ENCODE results near the gene FBXO41.

Gene FBXO41

GRCh38 chr2:73260338-73260984 lies 23.8 kb downstream of the FBXO41 start:
- Mint-ChIP-seq H3K4me3 (no peak overlapping the region), H3K36me3 (ENCODE audit: low read depth) (peaks cover 3% of the 10 kb centered on the region), H3K27ac (no peak overlapping the region), H3K4me1 (ENCODE audit: low read depth) (no peaks in the 10 kb centered on the region), H3K9me3 (no peaks in the 10 kb centered on the region), H3K27me3 (ENCODE audit: low read depth) (no peaks in the 10 kb centered on the region)
- DNase-seq (ENCODE audit: low spot score) = no peak

- Mint-ChIP-seq H3K9me3 (no peaks in the 10 kb centered on the region), H3K36me3 (ENCODE audit: low read depth) (peaks cover 3% of the 10 kb centered on the region), H3K4me1 (ENCODE audit: low read depth) (no peaks in the 10 kb centered on the region), H3K27ac (no peak overlapping the region), H3K4me3 (no peak overlapping the region), H3K27me3 (ENCODE audit: low read depth) (no peaks in the 10 kb centered on the region)
- DNase-seq (ENCODE audit: low spot score) = no peak
These were observed 24.5 kb downstream of the FBXO41 start for GRCh38 chr2:73259704-73260337.

- Mint-ChIP-seq H3K27me3 (ENCODE audit: low read depth) (no peaks in the 10 kb centered on the region), H3K4me3 (no peak overlapping the region), H3K36me3 (ENCODE audit: low read depth) (peaks cover 5% of the 10 kb centered on the region), H3K4me1 (ENCODE audit: low read depth) (no peaks in the 10 kb centered on the region), H3K9me3 (no peaks in the 10 kb centered on the region), H3K27ac (no peak overlapping the region)
- DNase-seq (ENCODE audit: low spot score) = no peak
These were observed 25.0 kb downstream of the FBXO41 start for GRCh38 chr2:73259276-73259675.

- Mint-ChIP-seq H3K4me3 (no peak overlapping the region), H3K36me3 (ENCODE audit: low read depth) (peaks cover 5% of the 10 kb centered on the region), H3K4me1 (ENCODE audit: low read depth) (no peaks in the 10 kb centered on the region), H3K27ac (no peak overlapping the region), H3K9me3 (no peaks in the 10 kb centered on the region), H3K27me3 (ENCODE audit: low read depth) (no peaks in the 10 kb centered on the region)
- no peak for DNase-seq (ENCODE audit: low spot score)
These were observed 25.4 kb downstream of the FBXO41 start for GRCh38 chr2:73258913-73259215.

- no peak overlapping the region for H3K27ac Mint-ChIP-seq
- H3K9me3 Mint-ChIP-seq = no peaks in the 10 kb centered on the region
- no peaks in the 10 kb centered on the region for H3K27me3 Mint-ChIP-seq (ENCODE audit: low read depth)
- no peaks in the 10 kb centered on the region for H3K4me1 Mint-ChIP-seq (ENCODE audit: low read depth)
- peaks cover 6% of the 10 kb centered on the region for H3K36me3 Mint-ChIP-seq (ENCODE audit: low read depth)
- DNase-seq (ENCODE audit: low spot score) = no peak
- no peak overlapping the region for H3K4me3 Mint-ChIP-seq
These were observed 25.9 kb downstream of the FBXO41 start for GRCh38 chr2:73258186-73258912.

- Mint-ChIP-seq H3K27ac (no peak overlapping the region), H3K36me3 (ENCODE audit: low read depth) (peaks cover 12% of the 10 kb centered on the region), H3K9me3 (no peaks in the 10 kb centered on the region), H3K27me3 (ENCODE audit: low read depth) (no peaks in the 10 kb centered on the region), H3K4me3 (no peak overlapping the region), H3K4me1 (ENCODE audit: low read depth) (no peaks in the 10 kb centered on the region)
- DNase-seq (ENCODE audit: low spot score) = no peak
These were observed 26.7 kb downstream of the FBXO41 start for GRCh38 chr2:73257425-73258125.

GRCh38 chr2:73257021-73257420 lies 27.3 kb downstream of the FBXO41 start:
- H3K4me3 Mint-ChIP-seq = no peak overlapping the region
- H3K4me1 Mint-ChIP-seq (ENCODE audit: low read depth) = no peaks in the 10 kb centered on the region
- H3K27me3 Mint-ChIP-seq (ENCODE audit: low read depth) = no peaks in the 10 kb centered on the region
- H3K9me3 Mint-ChIP-seq = no peaks in the 10 kb centered on the region
- peaks cover 15% of the 10 kb centered on the region for H3K36me3 Mint-ChIP-seq (ENCODE audit: low read depth)
- DNase-seq (ENCODE audit: low spot score) = no peak
- peak overlapping the region; percentile 18 for H3K27ac Mint-ChIP-seq

GRCh38 chr2:73256618-73256922 lies 27.7 kb downstream of the FBXO41 start:
- no peaks in the 10 kb centered on the region for H3K4me1 Mint-ChIP-seq (ENCODE audit: low read depth)
- H3K36me3 Mint-ChIP-seq (ENCODE audit: low read depth) = peaks cover 15% of the 10 kb centered on the region

GRCh38 chr2:73255907-73256617 lies 28.2 kb downstream of the FBXO41 start:
- peaks cover 16% of the 10 kb centered on the region for H3K36me3 Mint-ChIP-seq (ENCODE audit: low read depth)
- H3K27ac Mint-ChIP-seq = no peak overlapping the region
- DNase-seq (ENCODE audit: low spot score) = no peak
- no peak overlapping the region for H3K4me3 Mint-ChIP-seq
- no peaks in the 10 kb centered on the region for H3K27me3 Mint-ChIP-seq (ENCODE audit: low read depth)
- no peaks in the 10 kb centered on the region for H3K9me3 Mint-ChIP-seq
- no peaks in the 10 kb centered on the region for H3K4me1 Mint-ChIP-seq (ENCODE audit: low read depth)

More at GRCh38 chr2:73256618-73256922, 27.7 kb downstream of the FBXO41 start:
- Mint-ChIP-seq H3K4me3 (no peak overlapping the region), H3K9me3 (no peaks in the 10 kb centered on the region), H3K27me3 (ENCODE audit: low read depth) (no peaks in the 10 kb centered on the region), H3K27ac (peak overlapping the region; percentile 18)
- DNase-seq (ENCODE audit: low spot score) = no peak

GRCh38 chr2:73255007-73255644 lies 29.2 kb downstream of the FBXO41 start:
- DNase-seq (ENCODE audit: low spot score) = no peak
- Mint-ChIP-seq H3K27me3 (ENCODE audit: low read depth) (no peaks in the 10 kb centered on the region), H3K36me3 (ENCODE audit: low read depth) (peaks cover 25% of the 10 kb centered on the region), H3K9me3 (no peaks in the 10 kb centered on the region), H3K4me1 (ENCODE audit: low read depth) (no peaks in the 10 kb centered on the region), H3K27ac (no peak overlapping the region), H3K4me3 (no peak overlapping the region)

- H3K36me3 Mint-ChIP-seq (ENCODE audit: low read depth) = peaks cover 31% of the 10 kb centered on the region
- no peak overlapping the region for H3K27ac Mint-ChIP-seq
These were observed 29.8 kb downstream of the FBXO41 start for GRCh38 chr2:73254343-73255006.

GRCh38 chr2:73253901-73254300 lies 30.4 kb downstream of the FBXO41 start:
- Mint-ChIP-seq H3K4me3 (no peak overlapping the region), H3K4me1 (ENCODE audit: low read depth) (no peaks in the 10 kb centered on the region), H3K9me3 (no peaks in the 10 kb centered on the region), H3K36me3 (ENCODE audit: low read depth) (peaks cover 32% of the 10 kb centered on the region), H3K27me3 (ENCODE audit: low read depth) (no peaks in the 10 kb centered on the region), H3K27ac (no peak overlapping the region)
- DNase-seq (ENCODE audit: low spot score) = no peak

More at GRCh38 chr2:73254343-73255006, 29.8 kb downstream of the FBXO41 start:
- DNase-seq (ENCODE audit: low spot score) = no peak
- Mint-ChIP-seq H3K4me3 (no peak overlapping the region), H3K27me3 (ENCODE audit: low read depth) (no peaks in the 10 kb centered on the region), H3K4me1 (ENCODE audit: low read depth) (no peaks in the 10 kb centered on the region), H3K9me3 (no peaks in the 10 kb centered on the region)

GRCh38 chr2:73253400-73253799 lies 30.9 kb downstream of the FBXO41 start:
- Mint-ChIP-seq H3K9me3 (no peaks in the 10 kb centered on the region), H3K27me3 (ENCODE audit: low read depth) (no peaks in the 10 kb centered on the region), H3K27ac (no peak overlapping the region), H3K4me1 (ENCODE audit: low read depth) (no peaks in the 10 kb centered on the region), H3K4me3 (no peak overlapping the region), H3K36me3 (ENCODE audit: low read depth) (peaks cover 34% of the 10 kb centered on the region)
- DNase-seq (ENCODE audit: low spot score) = no peak

All from T-helper 2 cell treated with Interferon-gamma antibody and Interleukin-4, amounts not matched to agents 5 μg/mL and 100 μg/mL, for 36 hours (primary cell).